ENCODE data around the gene RHEX.

- TF ChIP-seq CTCF (IDR thresholded peaks at IDR 0.05) (no peak), EZH2 (IDR thresholded peaks at IDR 0.05) (no peak), EZH2phosphoT487 (IDR thresholded peaks at IDR 0.05) (no peak)
Observed at GRCh38 chr1:206116191-206116872, 63.4 kb downstream of the RHEX start.

Data from neural progenitor cell (in vitro differentiated cells).